Neural cell (in vitro differentiated cells): ENCODE results near the gene PDE7B. TPM values are rescaled to one million over a fixed set of nuclear protein-coding genes. Genes with fewer than 3 reads are reported as not detected.

Source experiments
- H2AFZ ChIP-seq: fragments of 200-600, 300-800 bp; sonication (generic), shearing (Covaris generic); 2 replicates; pipeline ENCODE4 v1.6.0; 2014; ENCODE audit warnings: low read depth, mild to moderate bottlenecking, antibody characterized with exemption, low read length, moderate library complexity
- H3F3A ChIP-seq: fragments of 200-600 bp; shearing (Covaris generic); 2 replicates; pipeline ENCODE4 v1.6.1; 2016; ENCODE audit warnings: mild to moderate bottlenecking, moderate library complexity, mixed read lengths, antibody characterized with exemption, low read length; ENCODE audit not compliant: insufficient read depth, poor library complexity, severe bottlenecking
- H3K27ac ChIP-seq: fragments of 200-600, 300-800 bp; sonication (generic), shearing (Covaris generic); 2 replicates; pipeline ENCODE4 v1.5.1; 2014; ENCODE audit warnings: mild to moderate bottlenecking, low read length, moderate library complexity
- H3K27me3 ChIP-seq: fragments of 300-800, 200-600 bp; sonication (generic), shearing (Covaris generic); 2 replicates; pipeline ENCODE4 v1.6.0; 2014; ENCODE audit warnings: mild to moderate bottlenecking, low read depth, low read length, moderate library complexity; ENCODE audit not compliant: insufficient read depth
- H3K36me3 ChIP-seq: fragments of 300-800, 200-600 bp; sonication (generic), shearing (Covaris generic); 2 replicates; pipeline ENCODE4 v1.5.1; 2014; ENCODE audit warnings: mild to moderate bottlenecking, antibody characterized with exemption, low read length, moderate library complexity; ENCODE audit not compliant: insufficient read depth
- H3K4me2 ChIP-seq: fragments of 300-800, 200-600 bp; sonication (generic), shearing (Covaris generic); 2 replicates; pipeline ENCODE4 v1.6.0; 2014; ENCODE audit warnings: mild to moderate bottlenecking, low read length
- H3K4me3 ChIP-seq: fragments of 300-800, 200-600 bp; sonication (generic), shearing (Covaris generic); 2 replicates; pipeline ENCODE4 v1.5.1; 2014; ENCODE audit warnings: mild to moderate bottlenecking, low read length, moderate library complexity
- H3K79me2 ChIP-seq: fragments of 200-600 bp; shearing (Covaris generic); replicated peaks from 2 replicates; pipeline ENCODE4 v1.6.0; 2014; ENCODE audit warnings: mild to moderate bottlenecking, low read length, moderate library complexity; ENCODE audit not compliant: insufficient read depth
- H3K9ac ChIP-seq: fragments of 300-800, 200-600 bp; sonication (generic), shearing (Covaris generic); 2 replicates; pipeline ENCODE4 v1.6.1; 2016; ENCODE audit warnings: mild to moderate bottlenecking, low read length, mixed read lengths
- H3K9me2 ChIP-seq: fragments of 200-600 bp; shearing (Covaris generic); 2 replicates; pipeline ENCODE4 v1.6.1; 2016; ENCODE audit warnings: mild to moderate bottlenecking, low read length, mixed read lengths; ENCODE audit not compliant: insufficient read depth
- H3K9me3 ChIP-seq: fragments of 200-600, 300-800 bp; sonication (generic), shearing (Covaris generic); 2 replicates; pipeline ENCODE4 v1.6.1; 2016; ENCODE audit warnings: mild to moderate bottlenecking, mixed run types, low read length, moderate library complexity, mixed read lengths
- H4K20me1 ChIP-seq: fragments of 200-600 bp; shearing (Covaris generic); 2 replicates; pipeline ENCODE4 v1.6.1; 2016; ENCODE audit warnings: mild to moderate bottlenecking, mixed run types; ENCODE audit not compliant: insufficient read depth
- CTCF ChIP-seq: fragments of 450-650 bp; IDR thresholded peaks from 2 replicates; pipeline ENCODE4 v1.5.1; 2014; ENCODE audit warnings: antibody characterized with exemption, mild to moderate bottlenecking, moderate library complexity; ENCODE audit not compliant: poor library complexity, severe bottlenecking
- EP300 ChIP-seq: fragments of 450-650 bp; conservative IDR thresholded peaks from 2 replicates; pipeline ENCODE4 v1.6.1; 2014; ENCODE audit warnings: antibody characterized with exemption, mild to moderate bottlenecking, moderate library complexity; ENCODE audit not compliant: poor library complexity, severe bottlenecking
- EZH2 ChIP-seq: fragments of 200-600, 300-800 bp; shearing (Covaris generic), sonication (generic); IDR thresholded peaks from 2 replicates; pipeline ENCODE4 v1.6.1; 2014; ENCODE audit warnings: antibody characterized with exemption, low read length, borderline replicate concordance, mild to moderate bottlenecking; ENCODE audit not compliant: insufficient read depth, poor library complexity, severe bottlenecking
- MXI1 ChIP-seq: fragments of 450-650 bp; conservative IDR thresholded peaks from 2 replicates; pipeline ENCODE4 v1.6.1; 2014; ENCODE audit warnings: antibody characterized with exemption, mild to moderate bottlenecking; ENCODE audit not compliant: poor library complexity, severe bottlenecking
- POLR2AphosphoS5 ChIP-seq: IDR thresholded peaks from 2 replicates; pipeline ENCODE4 v1.6.1; 2012
- RAD21 ChIP-seq: fragments of 450-650 bp; conservative IDR thresholded peaks from 2 replicates; pipeline ENCODE4 v1.6.1; 2014; ENCODE audit warnings: antibody characterized with exemption, mild to moderate bottlenecking, moderate library complexity
- SMC3 ChIP-seq: fragments of 450-650 bp; conservative IDR thresholded peaks from 2 replicates; pipeline ENCODE4 v1.6.1; 2014; ENCODE audit warnings: antibody characterized with exemption, mild to moderate bottlenecking, moderate library complexity; ENCODE audit not compliant: poor library complexity
- TAF1 ChIP-seq: IDR thresholded peaks from 2 replicates; pipeline ENCODE4 v1.6.1; 2012; ENCODE audit warnings: low read depth
- polyA plus RNA-seq: library from polyadenylated mRNA; depleted of rRNA; stranded (reverse); fragments of >200 nt; gene quantifications from 2 replicates; pipeline ENCODE4 v1.2.3, GENCODE V29; 2014
- TF ChIP-seq, protein P1 (sequence below): IDR thresholded peaks from 2 replicates; pipeline ENCODE4 v1.6.1; 2012; ENCODE audit warnings: borderline replicate concordance

Gene PDE7B
- polyA plus RNA-seq, 1 donor from 2014 or later, result 5.9 TPM

- Histone ChIP-seq H3K27me3 (no peaks in the 10 kb centered on the region), H3K4me2 (no peak overlapping the region), H3K9me3 (no peaks in the 10 kb centered on the region), H3K27ac (no peak overlapping the region), H3K79me2 (no peaks in the 10 kb centered on the region), H4K20me1 (no peaks in the 10 kb centered on the region), H3K36me3 (no peaks in the 10 kb centered on the region), H3K9me2 (no peaks in the 10 kb centered on the region), H3K9ac (no peak overlapping the region), H3K4me3 (no peak overlapping the region), H3F3A (no peaks in the 10 kb centered on the region), H2AFZ (no peak overlapping the region)
- no peak for TF ChIP-seq TAF1
- TF ChIP-seq POLR2AphosphoS5, result no peak
- TF ChIP-seq EZH2, result no peak
Observed at GRCh38 chr6:136012198-136012887, 160.8 kb downstream of the PDE7B start.

- no peaks in the 10 kb centered on the region for H3F3A ChIP-seq
- H3K27ac ChIP-seq, result no peak overlapping the region
- no peaks in the 10 kb centered on the region for H3K27me3 ChIP-seq
- no peaks in the 10 kb centered on the region for H3K9me2 ChIP-seq
- no peak overlapping the region for H2AFZ ChIP-seq
- no peaks in the 10 kb centered on the region for H3K9me3 ChIP-seq
- H3K4me3 ChIP-seq, result no peak overlapping the region
- H4K20me1 ChIP-seq, result no peaks in the 10 kb centered on the region
- H3K9ac ChIP-seq, result no peak overlapping the region
- no peaks in the 10 kb centered on the region for H3K36me3 ChIP-seq
- no peaks in the 10 kb centered on the region for H3K79me2 ChIP-seq
- no peak overlapping the region for H3K4me2 ChIP-seq
- TF ChIP-seq EP300 (no peak), EZH2 (no peak), CTCF (no peak), SMC3 (no peak), MXI1 (no peak), TAF1 (no peak), RAD21 (no peak), POLR2AphosphoS5 (no peak)
- TF ChIP-seq, protein P1, sequence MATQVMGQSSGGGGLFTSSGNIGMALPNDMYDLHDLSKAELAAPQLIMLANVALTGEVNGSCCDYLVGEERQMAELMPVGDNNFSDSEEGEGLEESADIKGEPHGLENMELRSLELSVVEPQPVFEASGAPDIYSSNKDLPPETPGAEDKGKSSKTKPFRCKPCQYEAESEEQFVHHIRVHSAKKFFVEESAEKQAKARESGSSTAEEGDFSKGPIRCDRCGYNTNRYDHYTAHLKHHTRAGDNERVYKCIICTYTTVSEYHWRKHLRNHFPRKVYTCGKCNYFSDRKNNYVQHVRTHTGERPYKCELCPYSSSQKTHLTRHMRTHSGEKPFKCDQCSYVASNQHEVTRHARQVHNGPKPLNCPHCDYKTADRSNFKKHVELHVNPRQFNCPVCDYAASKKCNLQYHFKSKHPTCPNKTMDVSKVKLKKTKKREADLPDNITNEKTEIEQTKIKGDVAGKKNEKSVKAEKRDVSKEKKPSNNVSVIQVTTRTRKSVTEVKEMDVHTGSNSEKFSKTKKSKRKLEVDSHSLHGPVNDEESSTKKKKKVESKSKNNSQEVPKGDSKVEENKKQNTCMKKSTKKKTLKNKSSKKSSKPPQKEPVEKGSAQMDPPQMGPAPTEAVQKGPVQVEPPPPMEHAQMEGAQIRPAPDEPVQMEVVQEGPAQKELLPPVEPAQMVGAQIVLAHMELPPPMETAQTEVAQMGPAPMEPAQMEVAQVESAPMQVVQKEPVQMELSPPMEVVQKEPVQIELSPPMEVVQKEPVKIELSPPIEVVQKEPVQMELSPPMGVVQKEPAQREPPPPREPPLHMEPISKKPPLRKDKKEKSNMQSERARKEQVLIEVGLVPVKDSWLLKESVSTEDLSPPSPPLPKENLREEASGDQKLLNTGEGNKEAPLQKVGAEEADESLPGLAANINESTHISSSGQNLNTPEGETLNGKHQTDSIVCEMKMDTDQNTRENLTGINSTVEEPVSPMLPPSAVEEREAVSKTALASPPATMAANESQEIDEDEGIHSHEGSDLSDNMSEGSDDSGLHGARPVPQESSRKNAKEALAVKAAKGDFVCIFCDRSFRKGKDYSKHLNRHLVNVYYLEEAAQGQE, result no peak
Observed at GRCh38 chr6:136012943-136013342, 161.4 kb downstream of the PDE7B start.
